GM23338 (cell line): ENCODE measurements around the gene S100A7. TPM values are rescaled to one million over a fixed set of nuclear protein-coding genes. Genes with fewer than 3 reads are reported as not detected.

Experiments used
- ATAC-seq: fragments of 200-7000 bp; cut with Tn5 transposase; 3 replicates; pipeline ENCODE4 v1.9.1; 2020
- DNase-seq: peaks from one replicate; pipeline ENCODE4 v3.0.0-alpha.2; 2015; ENCODE audit warnings: low spot score
- H2AFZ ChIP-seq: fragments of 200-600 bp; sonication (generic); 2 replicates; pipeline ENCODE4 v1.8.0; 2016; ENCODE audit warnings: antibody characterized with exemption, mild to moderate bottlenecking, moderate library complexity
- H3F3A ChIP-seq: fragments of 200-600 bp; sonication (generic); replicated peaks from 2 replicates; pipeline ENCODE4 v1.8.0; 2017; ENCODE audit warnings: antibody characterized with exemption, mixed run types, low read depth
- H3K27ac ChIP-seq: fragments of 200-600 bp; sonication (generic); 2 replicates; pipeline ENCODE4 v1.6.1; 2016; ENCODE audit warnings: low read depth
- H3K27me3 ChIP-seq: fragments of 200-600 bp; sonication (generic); 2 replicates; pipeline ENCODE4 v1.8.0; 2016; ENCODE audit warnings: mild to moderate bottlenecking, mixed run types, moderate library complexity; ENCODE audit not compliant: insufficient read depth
- H3K36me3 ChIP-seq: fragments of 200-600 bp; sonication (generic); 2 replicates; pipeline ENCODE4 v1.8.0; 2016; ENCODE audit warnings: mild to moderate bottlenecking; ENCODE audit not compliant: insufficient read depth
- H3K4me1 ChIP-seq: fragments of 200-600 bp; sonication (generic); 2 replicates; pipeline ENCODE4 v1.8.0; 2016; ENCODE audit warnings: mild to moderate bottlenecking, moderate library complexity; ENCODE audit not compliant: insufficient read depth
- H3K4me2 ChIP-seq: fragments of 200-600 bp; sonication (generic); 2 replicates; pipeline ENCODE4 v1.7.1; 2017; ENCODE audit warnings: mixed run types
- H3K4me3 ChIP-seq: fragments of 200-600 bp; sonication (generic); 2 replicates; pipeline ENCODE4 v1.6.1; 2016; ENCODE audit warnings: mixed run types
- H3K79me2 ChIP-seq: fragments of 200-600 bp; sonication (generic); replicated peaks from 2 replicates; pipeline ENCODE4 v1.8.0; 2017; ENCODE audit warnings: mild to moderate bottlenecking; ENCODE audit not compliant: insufficient read depth
- H3K9me2 ChIP-seq: fragments of 200-600 bp; sonication (generic); 2 replicates; pipeline ENCODE4 v1.8.0; 2017; ENCODE audit not compliant: insufficient read depth
- H4K20me1 ChIP-seq: fragments of 200-600 bp; sonication (generic); replicated peaks from 2 replicates; pipeline ENCODE4 v1.8.0; 2017; ENCODE audit warnings: mild to moderate bottlenecking; ENCODE audit not compliant: insufficient read depth
- H3K27ac Mint-ChIP-seq: 2 replicates; pipeline ENCODE4 v1.8.0; 2020; ENCODE audit warnings: inconsistent platforms, mild to moderate bottlenecking, moderate library complexity, mixed read lengths
- H3K27me3 Mint-ChIP-seq: 3 replicates; pipeline ENCODE4 v1.8.0; 2022; ENCODE audit warnings: low read depth, mild to moderate bottlenecking, moderate library complexity, mixed read lengths, inconsistent platforms; ENCODE audit not compliant: insufficient read depth, poor library complexity
- H3K36me3 Mint-ChIP-seq: 3 replicates; pipeline ENCODE4 v1.8.0; 2021; ENCODE audit warnings: low read depth, mild to moderate bottlenecking, inconsistent platforms, moderate library complexity, mixed read lengths
- H3K4me1 Mint-ChIP-seq: 3 replicates; pipeline ENCODE4 v1.8.0; 2020; ENCODE audit warnings: mild to moderate bottlenecking, inconsistent platforms, mixed read lengths
- H3K4me3 Mint-ChIP-seq: 3 replicates; pipeline ENCODE4 v1.8.0; 2021; ENCODE audit warnings: moderate library complexity, mild to moderate bottlenecking, inconsistent platforms, mixed read lengths
- H3K9me3 Mint-ChIP-seq: 3 replicates; pipeline ENCODE4 v1.8.0; 2020; ENCODE audit warnings: moderate library complexity, mild to moderate bottlenecking, inconsistent platforms, mixed read lengths
- NANOG ChIP-seq: IDR thresholded peaks from 2 replicates; pipeline ENCODE4 v1.6.1; 2016; ENCODE audit warnings: antibody characterized with exemption, borderline replicate concordance
- POLR2AphosphoS5 ChIP-seq: IDR thresholded peaks from 2 replicates; pipeline ENCODE4 v1.6.1; 2016; ENCODE audit warnings: antibody characterized with exemption, low read depth
- STAT1 ChIP-seq: IDR thresholded peaks from one replicate; pipeline ENCODE4 v1.6.1; 2016; ENCODE audit warnings: antibody characterized with exemption; ENCODE audit not compliant: unreplicated experiment
- ZNF114 ChIP-seq: fragments of 250-450 bp; sonication (Bioruptor Pico); IDR thresholded peaks from 2 replicates; pipeline ENCODE4 v1.5.0; 2020; ENCODE audit warnings: mild to moderate bottlenecking, moderate library complexity
- ZNF331 ChIP-seq: fragments of 250-450 bp; sonication (Bioruptor Pico); IDR thresholded peaks from 2 replicates; pipeline ENCODE4 v1.5.0; 2020; ENCODE audit warnings: low read depth, mild to moderate bottlenecking, moderate library complexity
- polyA plus RNA-seq: library from polyadenylated mRNA; unstranded; fragments of >200 nt; fragmentation: Nextera tagmentation; extraction: Ambion mirVana; gene quantifications from 2 replicates; pipeline ENCODE4 v1.2.1, GENCODE V29; 2016
- total RNA-seq: library from RNA; depleted of rRNA; stranded (reverse); fragments of >200 nt; shearing (Covaris generic); gene quantifications from 2 replicates; pipeline ENCODE4 v1.2.3, GENCODE V29; 2014
- TF ChIP-seq, protein P1 (sequence below): fragments of 250-450 bp; sonication (Bioruptor Pico); IDR thresholded peaks from 2 replicates; pipeline ENCODE4 v1.5.0; 2020; ENCODE audit warnings: mild to moderate bottlenecking, moderate library complexity
- TF ChIP-seq, protein P2 (sequence below): IDR thresholded peaks from one replicate; pipeline ENCODE4 v1.6.1; 2018; ENCODE audit warnings: antibody characterized with exemption; ENCODE audit not compliant: unreplicated experiment
- TF ChIP-seq, protein P3 (sequence below), 2 experiments: fragments of 200-600 bp in 1 of 2; sonication (generic) in 1 of 2; conservative IDR thresholded peaks; 2 replicates each; pipeline versions ENCODE4 v1.5.1 to v1.6.1; 2016 to 2017; ENCODE audit warnings: antibody characterized with exemption in 2 of 2, low read depth in 2 of 2, mild to moderate bottlenecking in 2 of 2, moderate library complexity in 1 of 2

Gene S100A7
- total and polyA plus RNA-seq, 2 experiments from 2014 or later: not detected

DNA sequence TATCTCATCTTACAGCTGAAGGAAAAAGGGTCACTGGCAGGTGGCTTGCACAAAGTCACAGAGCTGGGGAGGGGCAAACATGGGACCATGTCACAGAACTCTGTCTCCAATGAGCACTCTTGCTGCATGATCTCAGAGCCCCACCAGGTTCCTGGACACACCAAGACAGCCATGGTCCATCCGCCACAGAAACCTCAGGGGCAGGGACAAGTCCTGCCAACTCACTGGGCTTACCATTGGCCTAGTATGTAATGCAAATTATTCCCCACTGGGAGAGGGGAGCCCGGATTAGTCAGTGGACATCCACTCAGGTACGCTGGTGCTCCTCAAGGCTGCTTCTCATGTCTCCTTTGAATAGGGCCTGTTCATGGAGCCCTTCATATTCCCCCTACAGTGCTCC lies 29.9 kb downstream of the S100A7 start (continued):
- TF ChIP-seq ZNF114 (CRISPR knock-in tag) (no peak), NANOG (no peak), ZNF331 (no peak)

DNA sequence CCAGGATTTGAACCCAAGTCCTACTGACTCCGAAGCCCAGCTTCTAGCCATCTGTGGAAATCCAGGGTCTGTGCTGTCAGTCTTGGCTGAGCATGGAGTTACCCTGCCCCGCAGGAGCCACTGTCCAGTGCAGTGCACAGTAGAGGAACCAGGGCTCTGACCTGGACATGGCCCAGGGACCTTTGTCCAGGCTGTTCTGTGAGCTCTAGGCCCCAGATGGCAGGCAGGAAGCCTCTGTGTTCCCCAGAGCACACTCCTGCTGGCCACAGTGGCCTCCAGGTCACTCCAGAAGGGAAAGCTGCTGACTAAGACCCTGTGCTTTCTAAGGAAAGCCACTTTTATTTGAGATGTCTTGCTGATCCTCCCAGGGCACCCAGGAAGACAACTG lies 30.3 kb downstream of the S100A7 start:
- no peaks in the 10 kb centered on the region for H4K20me1 ChIP-seq
- no peaks in the 10 kb centered on the region; the same call in 2 of the 3 replicates for H3K4me1 Mint-ChIP-seq
- ATAC-seq (no peak), DNase-seq (no peak)
- no peak overlapping the region for H3K4me2 ChIP-seq
- no peaks in the 10 kb centered on the region for H3K9me2 ChIP-seq
- peaks cover 5% of the 10 kb centered on the region for H3K27me3 Mint-ChIP-seq
- no peaks in the 10 kb centered on the region for H3K36me3 ChIP-seq
- no peaks in the 10 kb centered on the region for H3K36me3 Mint-ChIP-seq
- H3K9me3 Mint-ChIP-seq: no peaks in the 10 kb centered on the region; the same call in 2 of the 3 replicates
- no peaks in the 10 kb centered on the region for H3K4me1 ChIP-seq
- no peak overlapping the region for H3K27ac ChIP-seq
- H3K27ac Mint-ChIP-seq: no peak overlapping the region
- no peak overlapping the region for H3K4me3 Mint-ChIP-seq
- H3F3A ChIP-seq: no peaks in the 10 kb centered on the region
- H3K4me3 ChIP-seq: no peak overlapping the region
- no peaks in the 10 kb centered on the region for H3K79me2 ChIP-seq
- no peak for TF ChIP-seq STAT1
- no peaks in the 10 kb centered on the region for H3K27me3 ChIP-seq
- no peak overlapping the region for H2AFZ ChIP-seq

DNA sequence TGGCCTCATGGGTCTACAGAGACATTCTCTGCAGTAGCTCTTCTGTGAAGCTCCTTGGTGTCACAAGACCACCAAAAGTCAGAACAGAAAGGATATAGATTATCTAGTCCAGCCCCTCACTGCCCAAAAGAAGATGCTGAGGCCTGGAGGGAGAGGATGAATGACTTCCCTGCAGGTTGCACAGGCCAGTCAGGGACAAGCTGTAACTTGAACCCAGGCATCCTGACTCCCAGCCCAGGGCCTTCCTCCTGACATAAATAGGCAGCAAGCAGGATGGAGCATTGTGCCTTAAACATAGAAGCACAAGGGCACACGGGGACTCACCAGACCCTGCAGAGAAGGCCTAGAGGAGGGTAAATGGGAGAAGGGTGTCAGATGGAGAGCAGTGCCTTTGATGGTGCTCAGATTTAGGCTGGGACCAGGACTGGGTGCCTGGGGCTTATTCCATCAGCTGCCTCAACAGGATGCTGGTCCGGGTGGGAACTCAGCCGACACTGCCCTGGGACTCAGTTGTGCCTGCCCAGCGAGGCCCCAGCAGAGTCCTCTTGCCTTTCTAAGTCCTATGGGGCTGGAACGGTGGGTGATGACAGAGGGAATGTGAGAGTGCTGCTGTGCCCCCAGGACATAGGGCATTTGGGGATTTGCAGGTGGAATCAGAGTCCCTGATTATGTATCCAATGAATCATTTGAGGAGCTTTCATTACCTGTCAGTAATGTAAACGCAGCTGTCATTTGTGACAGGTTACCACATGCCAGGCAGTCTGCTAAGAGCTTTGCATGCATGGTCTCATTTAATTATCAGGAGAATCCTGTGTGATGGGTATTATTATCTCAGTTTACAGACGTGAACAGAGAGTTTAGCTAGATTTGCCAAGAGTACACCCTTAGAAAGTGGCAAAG lies 30.9 kb downstream of the S100A7 start:
- no peak overlapping the region for H3K27ac ChIP-seq
- no peak overlapping the region for H2AFZ ChIP-seq
- no peaks in the 10 kb centered on the region for H3F3A ChIP-seq
- H3K79me2 ChIP-seq: no peaks in the 10 kb centered on the region
- no peak for ATAC-seq
- no peaks in the 10 kb centered on the region for H3K9me2 ChIP-seq
- H3K4me3 ChIP-seq: no peak overlapping the region
- H3K36me3 Mint-ChIP-seq: no peaks in the 10 kb centered on the region
- H3K4me2 ChIP-seq: no peak overlapping the region
- H4K20me1 ChIP-seq: no peaks in the 10 kb centered on the region
- no peaks in the 10 kb centered on the region for H3K36me3 ChIP-seq
- H3K27ac Mint-ChIP-seq: no peak overlapping the region
- no peak for DNase-seq
- no peak overlapping the region for H3K4me3 Mint-ChIP-seq
- H3K4me1 ChIP-seq: no peaks in the 10 kb centered on the region
- H3K4me1 Mint-ChIP-seq: no peaks in the 10 kb centered on the region; the same call in 2 of the 3 replicates
- H3K27me3 Mint-ChIP-seq: peaks cover 5% of the 10 kb centered on the region
- H3K27me3 ChIP-seq: no peaks in the 10 kb centered on the region
- no peaks in the 10 kb centered on the region; the same call in 2 of the 3 replicates for H3K9me3 Mint-ChIP-seq
- TF ChIP-seq, protein P1, sequence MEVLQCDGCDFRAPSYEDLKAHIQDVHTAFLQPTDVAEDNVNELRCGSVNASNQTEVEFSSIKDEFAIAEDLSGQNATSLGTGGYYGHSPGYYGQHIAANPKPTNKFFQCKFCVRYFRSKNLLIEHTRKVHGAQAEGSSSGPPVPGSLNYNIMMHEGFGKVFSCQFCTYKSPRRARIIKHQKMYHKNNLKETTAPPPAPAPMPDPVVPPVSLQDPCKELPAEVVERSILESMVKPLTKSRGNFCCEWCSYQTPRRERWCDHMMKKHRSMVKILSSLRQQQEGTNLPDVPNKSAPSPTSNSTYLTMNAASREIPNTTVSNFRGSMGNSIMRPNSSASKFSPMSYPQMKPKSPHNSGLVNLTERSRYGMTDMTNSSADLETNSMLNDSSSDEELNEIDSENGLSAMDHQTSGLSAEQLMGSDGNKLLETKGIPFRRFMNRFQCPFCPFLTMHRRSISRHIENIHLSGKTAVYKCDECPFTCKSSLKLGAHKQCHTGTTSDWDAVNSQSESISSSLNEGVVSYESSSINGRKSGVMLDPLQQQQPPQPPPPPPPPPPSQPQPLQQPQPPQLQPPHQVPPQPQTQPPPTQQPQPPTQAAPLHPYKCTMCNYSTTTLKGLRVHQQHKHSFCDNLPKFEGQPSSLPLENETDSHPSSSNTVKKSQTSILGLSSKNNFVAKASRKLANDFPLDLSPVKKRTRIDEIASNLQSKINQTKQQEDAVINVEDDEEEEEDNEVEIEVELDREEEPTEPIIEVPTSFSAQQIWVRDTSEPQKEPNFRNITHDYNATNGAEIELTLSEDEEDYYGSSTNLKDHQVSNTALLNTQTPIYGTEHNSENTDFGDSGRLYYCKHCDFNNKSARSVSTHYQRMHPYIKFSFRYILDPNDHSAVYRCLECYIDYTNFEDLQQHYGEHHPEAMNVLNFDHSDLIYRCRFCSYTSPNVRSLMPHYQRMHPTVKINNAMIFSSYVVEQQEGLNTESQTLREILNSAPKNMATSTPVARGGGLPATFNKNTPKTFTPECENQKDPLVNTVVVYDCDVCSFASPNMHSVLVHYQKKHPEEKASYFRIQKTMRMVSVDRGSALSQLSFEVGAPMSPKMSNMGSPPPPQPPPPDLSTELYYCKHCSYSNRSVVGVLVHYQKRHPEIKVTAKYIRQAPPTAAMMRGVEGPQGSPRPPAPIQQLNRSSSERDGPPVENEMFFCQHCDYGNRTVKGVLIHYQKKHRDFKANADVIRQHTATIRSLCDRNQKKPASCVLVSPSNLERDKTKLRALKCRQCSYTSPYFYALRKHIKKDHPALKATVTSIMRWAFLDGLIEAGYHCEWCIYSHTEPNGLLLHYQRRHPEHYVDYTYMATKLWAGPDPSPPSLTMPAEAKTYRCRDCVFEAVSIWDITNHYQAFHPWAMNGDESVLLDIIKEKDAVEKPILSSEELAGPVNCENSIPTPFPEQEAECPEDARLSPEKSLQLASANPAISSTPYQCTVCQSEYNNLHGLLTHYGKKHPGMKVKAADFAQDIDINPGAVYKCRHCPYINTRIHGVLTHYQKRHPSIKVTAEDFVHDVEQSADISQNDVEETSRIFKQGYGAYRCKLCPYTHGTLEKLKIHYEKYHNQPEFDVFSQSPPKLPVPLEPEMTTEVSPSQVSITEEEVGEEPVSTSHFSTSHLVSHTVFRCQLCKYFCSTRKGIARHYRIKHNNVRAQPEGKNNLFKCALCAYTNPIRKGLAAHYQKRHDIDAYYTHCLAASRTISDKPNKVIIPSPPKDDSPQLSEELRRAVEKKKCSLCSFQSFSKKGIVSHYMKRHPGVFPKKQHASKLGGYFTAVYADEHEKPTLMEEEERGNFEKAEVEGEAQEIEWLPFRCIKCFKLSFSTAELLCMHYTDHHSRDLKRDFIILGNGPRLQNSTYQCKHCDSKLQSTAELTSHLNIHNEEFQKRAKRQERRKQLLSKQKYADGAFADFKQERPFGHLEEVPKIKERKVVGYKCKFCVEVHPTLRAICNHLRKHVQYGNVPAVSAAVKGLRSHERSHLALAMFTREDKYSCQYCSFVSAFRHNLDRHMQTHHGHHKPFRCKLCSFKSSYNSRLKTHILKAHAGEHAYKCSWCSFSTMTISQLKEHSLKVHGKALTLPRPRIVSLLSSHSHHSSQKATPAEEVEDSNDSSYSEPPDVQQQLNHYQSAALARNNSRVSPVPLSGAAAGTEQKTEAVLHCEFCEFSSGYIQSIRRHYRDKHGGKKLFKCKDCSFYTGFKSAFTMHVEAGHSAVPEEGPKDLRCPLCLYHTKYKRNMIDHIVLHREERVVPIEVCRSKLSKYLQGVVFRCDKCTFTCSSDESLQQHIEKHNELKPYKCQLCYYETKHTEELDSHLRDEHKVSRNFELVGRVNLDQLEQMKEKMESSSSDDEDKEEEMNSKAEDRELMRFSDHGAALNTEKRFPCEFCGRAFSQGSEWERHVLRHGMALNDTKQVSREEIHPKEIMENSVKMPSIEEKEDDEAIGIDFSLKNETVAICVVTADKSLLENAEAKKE (CRISPR knock-in tag): no peak
- TF ChIP-seq, protein P2, sequence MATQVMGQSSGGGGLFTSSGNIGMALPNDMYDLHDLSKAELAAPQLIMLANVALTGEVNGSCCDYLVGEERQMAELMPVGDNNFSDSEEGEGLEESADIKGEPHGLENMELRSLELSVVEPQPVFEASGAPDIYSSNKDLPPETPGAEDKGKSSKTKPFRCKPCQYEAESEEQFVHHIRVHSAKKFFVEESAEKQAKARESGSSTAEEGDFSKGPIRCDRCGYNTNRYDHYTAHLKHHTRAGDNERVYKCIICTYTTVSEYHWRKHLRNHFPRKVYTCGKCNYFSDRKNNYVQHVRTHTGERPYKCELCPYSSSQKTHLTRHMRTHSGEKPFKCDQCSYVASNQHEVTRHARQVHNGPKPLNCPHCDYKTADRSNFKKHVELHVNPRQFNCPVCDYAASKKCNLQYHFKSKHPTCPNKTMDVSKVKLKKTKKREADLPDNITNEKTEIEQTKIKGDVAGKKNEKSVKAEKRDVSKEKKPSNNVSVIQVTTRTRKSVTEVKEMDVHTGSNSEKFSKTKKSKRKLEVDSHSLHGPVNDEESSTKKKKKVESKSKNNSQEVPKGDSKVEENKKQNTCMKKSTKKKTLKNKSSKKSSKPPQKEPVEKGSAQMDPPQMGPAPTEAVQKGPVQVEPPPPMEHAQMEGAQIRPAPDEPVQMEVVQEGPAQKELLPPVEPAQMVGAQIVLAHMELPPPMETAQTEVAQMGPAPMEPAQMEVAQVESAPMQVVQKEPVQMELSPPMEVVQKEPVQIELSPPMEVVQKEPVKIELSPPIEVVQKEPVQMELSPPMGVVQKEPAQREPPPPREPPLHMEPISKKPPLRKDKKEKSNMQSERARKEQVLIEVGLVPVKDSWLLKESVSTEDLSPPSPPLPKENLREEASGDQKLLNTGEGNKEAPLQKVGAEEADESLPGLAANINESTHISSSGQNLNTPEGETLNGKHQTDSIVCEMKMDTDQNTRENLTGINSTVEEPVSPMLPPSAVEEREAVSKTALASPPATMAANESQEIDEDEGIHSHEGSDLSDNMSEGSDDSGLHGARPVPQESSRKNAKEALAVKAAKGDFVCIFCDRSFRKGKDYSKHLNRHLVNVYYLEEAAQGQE: no peak
- TF ChIP-seq, protein P3, sequence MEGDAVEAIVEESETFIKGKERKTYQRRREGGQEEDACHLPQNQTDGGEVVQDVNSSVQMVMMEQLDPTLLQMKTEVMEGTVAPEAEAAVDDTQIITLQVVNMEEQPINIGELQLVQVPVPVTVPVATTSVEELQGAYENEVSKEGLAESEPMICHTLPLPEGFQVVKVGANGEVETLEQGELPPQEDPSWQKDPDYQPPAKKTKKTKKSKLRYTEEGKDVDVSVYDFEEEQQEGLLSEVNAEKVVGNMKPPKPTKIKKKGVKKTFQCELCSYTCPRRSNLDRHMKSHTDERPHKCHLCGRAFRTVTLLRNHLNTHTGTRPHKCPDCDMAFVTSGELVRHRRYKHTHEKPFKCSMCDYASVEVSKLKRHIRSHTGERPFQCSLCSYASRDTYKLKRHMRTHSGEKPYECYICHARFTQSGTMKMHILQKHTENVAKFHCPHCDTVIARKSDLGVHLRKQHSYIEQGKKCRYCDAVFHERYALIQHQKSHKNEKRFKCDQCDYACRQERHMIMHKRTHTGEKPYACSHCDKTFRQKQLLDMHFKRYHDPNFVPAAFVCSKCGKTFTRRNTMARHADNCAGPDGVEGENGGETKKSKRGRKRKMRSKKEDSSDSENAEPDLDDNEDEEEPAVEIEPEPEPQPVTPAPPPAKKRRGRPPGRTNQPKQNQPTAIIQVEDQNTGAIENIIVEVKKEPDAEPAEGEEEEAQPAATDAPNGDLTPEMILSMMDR (conservative IDR thresholded peaks at IDR 0.05; ENCODE audit: low read depth in 2 of 2): no peak
- TF ChIP-seq ZNF114 (CRISPR knock-in tag) (no peak), POLR2AphosphoS5 (no peak)
